Cortex of kidney (tissue), 1 donor: Measurements from ENCODE around the gene EEFSEC.

Source experiments
- DNase-seq: peaks from one replicate; lab custom pipeline; 2025; lab: John Stamatoyannopoulos, UW

Gene EEFSEC

GRCh38 chr3:128351546-128351945, 198.3 kb downstream of the EEFSEC start:
- no peak for DNase-seq

GRCh38 chr3:128352326-128352725, 199.0 kb downstream of the EEFSEC start:
- DNase-seq: no peak

GRCh38 chr3:128353361-128353965, 200.2 kb downstream of the EEFSEC start:
- DNase-seq: no peak

- DNase-seq: no peak
Measured at GRCh38 chr3:128353991-128354687, 200.9 kb downstream of the EEFSEC start.

- no peak for DNase-seq
Measured at GRCh38 chr3:128354788-128355542, 201.7 kb downstream of the EEFSEC start.

- DNase-seq: no peak
Measured at GRCh38 chr3:128355543-128355919, 202.2 kb downstream of the EEFSEC start.

GRCh38 chr3:128356822-128357221, 203.5 kb downstream of the EEFSEC start:
- no peak for DNase-seq

- no peak for DNase-seq
Measured at GRCh38 chr3:128357538-128357937, 204.3 kb downstream of the EEFSEC start.

GRCh38 chr3:128358156-128358895, 205.0 kb downstream of the EEFSEC start:
- DNase-seq: no peak

GRCh38 chr3:128359060-128359664, 205.9 kb downstream of the EEFSEC start:
- DNase-seq: no peak

GRCh38 chr3:128359846-128360642, 206.8 kb downstream of the EEFSEC start:
- no peak for DNase-seq

- no peak for DNase-seq
Measured at GRCh38 chr3:128360705-128361271, 207.5 kb downstream of the EEFSEC start.

GRCh38 chr3:128362026-128362965, 209.0 kb downstream of the EEFSEC start:
- DNase-seq: no peak

GRCh38 chr3:128364291-128364690, 211.0 kb downstream of the EEFSEC start:
- DNase-seq: no peak

GRCh38 chr3:128364808-128365360, 211.6 kb downstream of the EEFSEC start:
- DNase-seq: no peak

- DNase-seq: no peak
Measured at GRCh38 chr3:128366136-128366535, 212.9 kb downstream of the EEFSEC start.

GRCh38 chr3:128366652-128367051, 213.4 kb downstream of the EEFSEC start:
- no peak for DNase-seq

- DNase-seq: no peak
Measured at GRCh38 chr3:128367221-128367620, 213.9 kb downstream of the EEFSEC start.

- no peak for DNase-seq
Measured at GRCh38 chr3:128367761-128368160, 214.5 kb downstream of the EEFSEC start.
